H9 (cell line): ENCODE measurements around the gene VCP. TPM values are rescaled to one million over a fixed set of nuclear protein-coding genes. Genes with fewer than 3 reads are reported as not detected.

ENCODE experiments used
- DNase-seq: peaks from one replicate; pipeline ENCODE4 v3.0.0-alpha.2; 2017
- H2AFZ ChIP-seq: one replicate; pipeline ENCODE4 v1.6.1; 2013; ENCODE audit warnings: mild to moderate bottlenecking, low read length, control low read depth, moderate library complexity
- H2AK5ac ChIP-seq: 2 replicates; pipeline ENCODE4 v1.6.1; 2013; ENCODE audit warnings: low read length, control low read depth, mixed read lengths; ENCODE audit not compliant: insufficient read length
- H2BK120ac ChIP-seq: one replicate; pipeline ENCODE4 v1.6.1; 2013; ENCODE audit warnings: low read depth, mild to moderate bottlenecking, low read length, control low read depth, inconsistent platforms; ENCODE audit not compliant: poor library complexity, severe bottlenecking
- H2BK12ac ChIP-seq: 2 replicates; pipeline ENCODE4 v1.6.1; 2013; ENCODE audit warnings: low read length, control low read depth, mixed read lengths, low read depth; ENCODE audit not compliant: insufficient read length
- H2BK15ac ChIP-seq: 2 replicates; pipeline ENCODE4 v1.6.1; 2013; ENCODE audit warnings: low read depth, low read length, control low read depth
- H2BK20ac ChIP-seq: one replicate; pipeline ENCODE4 v1.6.1; 2013; ENCODE audit warnings: low read depth, mild to moderate bottlenecking, low read length, control low read depth, inconsistent platforms; ENCODE audit not compliant: poor library complexity, severe bottlenecking
- H2BK5ac ChIP-seq: 2 replicates; pipeline ENCODE4 v1.6.1; 2013; ENCODE audit warnings: low read length, control low read depth, mixed read lengths; ENCODE audit not compliant: insufficient read length
- H3K14ac ChIP-seq: 2 replicates; pipeline ENCODE4 v1.6.1; 2013; ENCODE audit warnings: low read length, control low read depth; ENCODE audit not compliant: insufficient read depth
- H3K18ac ChIP-seq: 2 replicates; pipeline ENCODE4 v1.6.1; 2013; ENCODE audit warnings: low read depth, mild to moderate bottlenecking, mixed read lengths, low read length, control low read depth; ENCODE audit not compliant: insufficient read length
- H3K23ac ChIP-seq: 2 replicates; pipeline ENCODE4 v1.6.1; 2013; ENCODE audit warnings: low read length, control low read depth, mixed read lengths, low read depth; ENCODE audit not compliant: insufficient read length
- H3K23me2 ChIP-seq: 2 replicates; pipeline ENCODE4 v1.6.1; 2013; ENCODE audit warnings: low read depth, mild to moderate bottlenecking, mixed read lengths, low read length, control low read depth; ENCODE audit not compliant: insufficient read length, poor library complexity, severe bottlenecking
- H3K27ac ChIP-seq: 2 replicates; pipeline ENCODE4 v1.5.1; 2013; ENCODE audit warnings: low read length, control low read depth, mixed read lengths, low read depth; ENCODE audit not compliant: insufficient read length
- H3K27me3 ChIP-seq: 2 replicates; pipeline ENCODE4 v1.6.1; 2013; ENCODE audit warnings: low read length, control low read depth, inconsistent platforms; ENCODE audit not compliant: insufficient read depth
- H3K4ac ChIP-seq: 2 replicates; pipeline ENCODE4 v1.6.1; 2013; ENCODE audit warnings: low read depth, mild to moderate bottlenecking, control low read depth, inconsistent platforms, low read length, moderate library complexity
- H3K4me1 ChIP-seq: 2 replicates; pipeline ENCODE4 v1.6.1; 2013; ENCODE audit warnings: low read length, control low read depth, inconsistent platforms; ENCODE audit not compliant: insufficient read depth
- H3K4me2 ChIP-seq: 2 replicates; pipeline ENCODE4 v1.6.1; 2013; ENCODE audit warnings: low read length, control low read depth, mixed read lengths; ENCODE audit not compliant: insufficient read length, insufficient read depth
- H3K56ac ChIP-seq: 2 replicates; pipeline ENCODE4 v1.6.1; 2013; ENCODE audit warnings: low read depth, mild to moderate bottlenecking, mixed read lengths, low read length, control low read depth; ENCODE audit not compliant: insufficient read length
- H3K79me1 ChIP-seq: 2 replicates; pipeline ENCODE4 v1.6.1; 2013; ENCODE audit warnings: low read depth, mild to moderate bottlenecking, moderate library complexity, low read length, control low read depth, inconsistent platforms; ENCODE audit not compliant: insufficient read depth, poor library complexity, severe bottlenecking
- H3K79me2 ChIP-seq: 2 replicates; pipeline ENCODE4 v1.6.1; 2013; ENCODE audit warnings: low read length, control low read depth, inconsistent platforms; ENCODE audit not compliant: insufficient read depth
- H3K9ac ChIP-seq: 2 replicates; pipeline ENCODE4 v1.6.1; 2013; ENCODE audit warnings: low read length, control low read depth, mixed read lengths; ENCODE audit not compliant: insufficient read length; ENCODE audit errors: extremely low read depth
- H3K9me3 ChIP-seq: one replicate; pipeline ENCODE4 v1.6.1; 2013; ENCODE audit warnings: low read depth, low read length, inconsistent platforms; ENCODE audit not compliant: control insufficient read depth
- H3T11ph ChIP-seq: one replicate; pipeline ENCODE4 v1.6.1; 2013; ENCODE audit warnings: mild to moderate bottlenecking, low read length, control low read depth, inconsistent platforms
- H4K20me1 ChIP-seq: one replicate; pipeline ENCODE4 v1.6.1; 2013; ENCODE audit not compliant: control insufficient read depth, insufficient read length, insufficient read depth
- H4K5ac ChIP-seq: 2 replicates; pipeline ENCODE4 v1.6.1; 2013; ENCODE audit warnings: low read depth, mild to moderate bottlenecking, mixed read lengths, low read length, control low read depth; ENCODE audit not compliant: insufficient read length
- H4K8ac ChIP-seq: replicated peaks from 2 replicates; pipeline ENCODE4 v1.6.1; 2013; ENCODE audit warnings: low read length, control low read depth, mixed read lengths, low read depth; ENCODE audit not compliant: insufficient read length
- H4K91ac ChIP-seq: 2 replicates; pipeline ENCODE4 v1.6.1; 2013; ENCODE audit warnings: low read depth, mild to moderate bottlenecking, moderate library complexity, mixed read lengths, low read length, control low read depth; ENCODE audit not compliant: insufficient read length
- H3K27ac Mint-ChIP-seq, 3 experiments: 2 replicates in 2 of 3; 3 replicates in 1 of 3; pipeline ENCODE4 v1.8.0; 2020 to 2021; ENCODE audit warnings: mixed read lengths in 3 of 3, mild to moderate bottlenecking in 1 of 3, moderate library complexity in 1 of 3
- H3K27me3 Mint-ChIP-seq: 2 replicates; pipeline ENCODE4 v1.8.0; 2021; ENCODE audit warnings: low read depth, mild to moderate bottlenecking, moderate library complexity, mixed read lengths
- H3K36me3 Mint-ChIP-seq, 3 experiments: 2 replicates in 2 of 3; 3 replicates in 1 of 3; pipeline ENCODE4 v1.8.0; 2020 to 2021; ENCODE audit warnings: low read depth in 3 of 3, mixed read lengths in 3 of 3; ENCODE audit not compliant: insufficient read depth in 1 of 3
- H3K4me1 Mint-ChIP-seq, 2 experiments: 2 replicates each; pipeline ENCODE4 v1.8.0; 2020; ENCODE audit warnings: mixed read lengths in 2 of 2
- H3K4me3 Mint-ChIP-seq, 2 experiments: 2 replicates in 1 of 2; 3 replicates in 1 of 2; pipeline ENCODE4 v1.8.0; 2020 to 2021; ENCODE audit warnings: mild to moderate bottlenecking in 2 of 2, mixed read lengths in 2 of 2, moderate library complexity in 1 of 2
- H3K9me3 Mint-ChIP-seq, 2 experiments: 2 replicates in 1 of 2; 3 replicates in 1 of 2; pipeline ENCODE4 v1.8.0; 2020; ENCODE audit warnings: mild to moderate bottlenecking in 2 of 2, mixed read lengths in 2 of 2, moderate library complexity in 1 of 2
- CTCF ChIP-seq: fragments of 200-600 bp; sonication (generic); conservative IDR thresholded peaks from 3 replicates; pipeline ENCODE4 v1.8.0; 2021; ENCODE audit warnings: antibody characterized with exemption, mild to moderate bottlenecking
- WGBS: extraction: QIAGEN DNeasy Blood & Tissue Kit; methylation state at CpG from one replicate; pipeline ENCODE4 v1.1.7; 2013; ENCODE audit warnings: missing lambda C conversion rate, low lambda C conversion rate, mixed read lengths; ENCODE audit not compliant: insufficient read length; ENCODE audit errors: extremely low coverage; 5-methylcytosine and 5-hydroxymethylcytosine counted together
- total RNA-seq: library from RNA; stranded (reverse); gene quantifications from 2 replicates; pipeline ENCODE4 v1.2.1, GENCODE V29; 2021

The VCP gene
- total RNA-seq, 1 experiment from 2014 or later: 407 TPM

- Histone ChIP-seq H3K79me1 (no peaks in the 10 kb centered on the region), H3K23me2 (peaks cover 6% of the 10 kb centered on the region), H3K27ac (no peak overlapping the region), H3K9ac (no peak overlapping the region), H3K27me3 (no peaks in the 10 kb centered on the region), H3K14ac (no peak overlapping the region), H2BK120ac (no peak overlapping the region), H3K4me1 (no peaks in the 10 kb centered on the region), H2BK20ac (no peak overlapping the region), H3K56ac (no peak overlapping the region), H2BK5ac (no peak overlapping the region), H3K23ac (no peak overlapping the region), H3K4ac (no peak overlapping the region), H3K4me2 (no peak overlapping the region), H4K20me1 (no peaks in the 10 kb centered on the region), H4K8ac (no peak overlapping the region), H2BK12ac (no peak overlapping the region), H3K18ac (no peak overlapping the region), H3T11ph (no peak overlapping the region), H2AK5ac (no peak overlapping the region), H4K5ac (no peak overlapping the region), H3K79me2 (no peaks in the 10 kb centered on the region), H4K91ac (no peak overlapping the region), H2BK15ac (no peak overlapping the region), H3K9me3 (no peaks in the 10 kb centered on the region), H2AFZ (no peak overlapping the region)
- no peak for TF ChIP-seq CTCF
- DNase-seq: no peak
- Mint-ChIP-seq H3K27ac (no peak overlapping the region), H3K27me3 (no peaks in the 10 kb centered on the region), H3K4me1 (peaks cover under 1 to 6% of the 10 kb centered on the region in 2 experiments; a peak in 2 of 4 replicates), H3K4me3 (no peak overlapping the region), H3K9me3 (no peaks in the 10 kb centered on the region), H3K36me3 (peaks cover 8 to 65% (median 57%) of the 10 kb centered on the region in 3 experiments; a peak in 6 of 7 replicates)
- WGBS: no CpG with 5 or more reads among the region's 17 CpGs
Measured at GRCh38 chr9:35091536-35091935, 19.1 kb upstream of the VCP start.
